SK-N-SH (cell line): ENCODE results near the gene LIPM. TPM values are rescaled to one million over a fixed set of nuclear protein-coding genes. Genes with fewer than 3 reads are reported as not detected.
A peak's percentile ranks its signal among the peaks of the same experiment; 100 is the strongest.

Experiments used
- CTCF ChIA-PET: fragments of 300-600, 350-600 bp; formaldehyde crosslinking; extraction: SDS; loops from one replicate; lab custom pipeline; 2021; lab: Yijun Ruan, JAX
- POLR2A ChIA-PET: fragments of 350-600 bp; sonication (Branson Sonifier 250); formaldehyde crosslinking; extraction: SDS; loops from one replicate; lab custom pipeline; 2020; ENCODE audit warnings: antibody characterized with exemption, inconsistent platforms; lab: Yijun Ruan, JAX
- DNase-seq: peaks from one replicate; pipeline ENCODE4 v3.0.0; 2012
- H2AFZ ChIP-seq: fragments of 200-600 bp; sonication (generic); 2 replicates; pipeline ENCODE4 v1.8.1; 2016; ENCODE audit warnings: antibody characterized with exemption, mild to moderate bottlenecking, low read depth
- H3F3A ChIP-seq: fragments of 200-600 bp; sonication (generic); replicated peaks from 2 replicates; pipeline ENCODE3; 2016; ENCODE audit warnings: antibody characterized with exemption, mild to moderate bottlenecking; ENCODE audit not compliant: insufficient read depth
- H3K27ac ChIP-seq, 2 experiments: fragments of 200-500 bp in 1 of 2; fragments of 200-600 bp in 1 of 2; sonication (Bioruptor generic) in 1 of 2; sonication (generic), shearing (Covaris generic) in 1 of 2; 2 replicates each; pipeline versions ENCODE4 v1.5.1 to v1.6.1; 2014 to 2016; ENCODE audit warnings: low read depth in 2 of 2, inconsistent platforms in 1 of 2, low read length in 1 of 2, mild to moderate bottlenecking in 1 of 2, mixed read lengths in 1 of 2
- H3K27me3 ChIP-seq: fragments of 200-600 bp; sonication (generic), shearing (Covaris generic); 2 replicates; pipeline ENCODE4 v1.6.1; 2016; ENCODE audit warnings: mixed run types; ENCODE audit not compliant: insufficient read depth
- H3K36me3 ChIP-seq, 2 experiments: fragments of 200-500 bp in 1 of 2; fragments of 200-600 bp in 1 of 2; sonication (Bioruptor generic) in 1 of 2; sonication (generic) in 1 of 2; replicated peaks in 1 of 2; 2 replicates each; pipeline versions ENCODE3 to v1.5.1; 2014 to 2016; ENCODE audit warnings: low read length in 1 of 2, mild to moderate bottlenecking in 1 of 2; ENCODE audit not compliant: insufficient read depth in 2 of 2, control insufficient read depth in 1 of 2
- H3K4me1 ChIP-seq, 2 experiments: fragments of 200-500 bp in 1 of 2; fragments of 200-600 bp in 1 of 2; sonication (Bioruptor generic) in 1 of 2; sonication (generic), shearing (Covaris generic) in 1 of 2; 2 replicates each; pipeline versions ENCODE4 v1.5.1 to v1.6.1; 2014 to 2016; ENCODE audit warnings: low read depth in 1 of 2, low read length in 1 of 2, mixed run types in 1 of 2; ENCODE audit not compliant: insufficient read depth in 2 of 2, control insufficient read depth in 1 of 2
- H3K4me2 ChIP-seq: fragments of 200-600 bp; sonication (generic), shearing (Covaris generic); 2 replicates; pipeline ENCODE4 v1.6.1; 2017; ENCODE audit warnings: mixed run types
- H3K4me3 ChIP-seq, 2 experiments: fragments of 200-500 bp in 1 of 2; fragments of 200-600 bp in 1 of 2; sonication (Bioruptor generic) in 1 of 2; sonication (generic), shearing (Covaris generic) in 1 of 2; 2 replicates each; pipeline versions ENCODE4 v1.5.1 to v1.8.1; 2014 to 2016; ENCODE audit warnings: low read depth in 2 of 2, inconsistent platforms in 1 of 2, low read length in 1 of 2, mild to moderate bottlenecking in 1 of 2, mixed read lengths in 1 of 2, moderate library complexity in 1 of 2
- H3K79me2 ChIP-seq: fragments of 200-600 bp; sonication (generic); 2 replicates; pipeline ENCODE4 v1.8.1; 2017; ENCODE audit warnings: mild to moderate bottlenecking; ENCODE audit not compliant: insufficient read depth
- H3K9ac ChIP-seq: fragments of 200-600 bp; sonication (generic); 2 replicates; pipeline ENCODE4 v1.6.1; 2017; ENCODE audit warnings: mixed run types
- H3K9me2 ChIP-seq: fragments of 200-600 bp; sonication (generic); 2 replicates; pipeline ENCODE4 v1.6.1; 2017; ENCODE audit warnings: mixed run types
- H3K9me3 ChIP-seq: fragments of 200-600 bp; sonication (generic); 2 replicates; pipeline ENCODE4 v1.6.1; 2017; ENCODE audit warnings: mixed run types, mild to moderate bottlenecking, moderate library complexity
- H4K20me1 ChIP-seq: fragments of 200-600 bp; sonication (generic); 2 replicates; pipeline ENCODE4 v1.6.1; 2017; ENCODE audit warnings: mild to moderate bottlenecking, mixed run types; ENCODE audit not compliant: insufficient read depth
- ELF1 ChIP-seq: IDR thresholded peaks from 2 replicates; pipeline ENCODE4 v1.4.0; 2012
- FOSL2 ChIP-seq: IDR thresholded peaks from 2 replicates; pipeline ENCODE4 v1.4.0; 2012; ENCODE audit warnings: low read depth, mild to moderate bottlenecking, moderate library complexity, borderline replicate concordance
- FOXJ3 ChIP-seq: sonication (generic); formaldehyde crosslinking; IDR thresholded peaks from 2 replicates; pipeline ENCODE4 v1.5.1; 2020; ENCODE audit warnings: mild to moderate bottlenecking, missing genetic modification reagents
- JUND ChIP-seq: IDR thresholded peaks from 2 replicates; pipeline ENCODE4 v1.4.0; 2012
- NFIC ChIP-seq: IDR thresholded peaks from 2 replicates; pipeline ENCODE4 v1.4.0; 2012; ENCODE audit warnings: borderline replicate concordance
- NRF1 ChIP-seq: IDR thresholded peaks from 2 replicates; pipeline ENCODE4 v1.6.1; 2012; ENCODE audit warnings: low read depth, mild to moderate bottlenecking, low read length
- RAD21 ChIP-seq: IDR thresholded peaks from 2 replicates; pipeline ENCODE4 v1.6.1; 2012; ENCODE audit warnings: mild to moderate bottlenecking, low read length
- RCOR1 ChIP-seq: fragments of 150-350 bp; IDR thresholded peaks from 2 replicates; pipeline ENCODE4 v1.6.1; 2017; ENCODE audit warnings: antibody characterized with exemption, low read length
- RFX5 ChIP-seq: IDR thresholded peaks from 2 replicates; pipeline ENCODE4 v1.6.1; 2012; ENCODE audit warnings: mild to moderate bottlenecking, improper control_type of control experiment, low read length
- RXRA ChIP-seq: IDR thresholded peaks from 2 replicates; pipeline ENCODE4 v1.4.0; 2012; ENCODE audit warnings: low read depth, mild to moderate bottlenecking, borderline replicate concordance
- TCF12 ChIP-seq: IDR thresholded peaks from 2 replicates; pipeline ENCODE4 v1.4.0; 2012
- TEAD4 ChIP-seq: IDR thresholded peaks from 2 replicates; pipeline ENCODE4 v1.4.0; 2012; ENCODE audit warnings: mild to moderate bottlenecking, borderline replicate concordance; ENCODE audit not compliant: insufficient read depth
- WGBS: methylation state at CpG from one replicate; pipeline ENCODE4 v1.1.6; 2017; ENCODE audit warnings: low lambda C conversion rate; 5-methylcytosine and 5-hydroxymethylcytosine counted together
- polyA plus RNA-seq, 3 experiments: library from polyadenylated mRNA; depleted of rRNA; stranded (reverse); fragments of >200 nt; gene quantifications; 2 replicates each; pipeline ENCODE4 v1.2.3, GENCODE V29; 2012
- TF ChIP-seq, protein P1 (sequence below): IDR thresholded peaks from 2 replicates; pipeline ENCODE4; 2012
- TF ChIP-seq, protein P2 (sequence below): IDR thresholded peaks from 2 replicates; pipeline ENCODE4 v1.6.1; 2012; ENCODE audit warnings: mild to moderate bottlenecking, low read depth, low read length, moderate library complexity
- TF ChIP-seq, protein P3 (sequence below): IDR thresholded peaks from 2 replicates; pipeline ENCODE4 v1.4.0; 2012; ENCODE audit warnings: low read depth, borderline replicate concordance

Gene LIPM
- polyA plus RNA-seq, 1 of the 3 experiments (the other 2 are of a cell fraction) = not detected

DNA sequence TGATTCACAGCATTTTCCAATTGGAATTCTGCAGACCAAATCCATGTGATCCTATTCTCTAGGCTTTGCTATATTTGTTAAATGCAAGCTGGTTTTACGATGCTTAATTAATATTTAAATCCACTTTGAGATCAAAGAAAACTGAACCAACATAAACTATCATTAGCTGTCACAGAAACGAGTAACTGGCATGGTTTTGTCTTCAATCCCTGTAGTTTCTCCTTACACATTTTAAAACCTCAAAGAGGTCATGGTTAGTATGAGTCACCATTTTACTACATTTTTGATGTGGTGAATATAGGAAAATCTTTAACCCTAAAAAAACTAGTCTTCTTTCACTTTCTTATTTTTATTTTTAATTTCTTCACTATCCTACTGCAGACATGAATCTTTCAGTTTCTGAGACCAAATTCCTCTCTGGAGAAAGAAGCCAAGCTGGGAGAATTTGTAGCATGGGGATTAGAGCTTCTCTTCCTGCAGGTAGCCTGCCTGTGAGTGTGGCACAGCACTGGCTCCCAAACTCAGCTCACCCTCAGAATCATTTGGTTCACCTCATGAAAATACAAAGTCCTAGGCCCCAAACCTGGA, 8.7 kb upstream of the LIPM start:
- Histone ChIP-seq H3K4me2 (no peak overlapping the region), H3K4me1 (no peaks in the 10 kb centered on the region; a peak in 2 of 4 replicates), H3K27ac (no peak overlapping the region; a peak in 1 of 4 replicates), H3K9me2 (no peaks in the 10 kb centered on the region), H2AFZ (no peak overlapping the region), H3K9ac (no peak overlapping the region), H4K20me1 (no peaks in the 10 kb centered on the region), H3K79me2 (no peaks in the 10 kb centered on the region), H3K36me3 (no peaks in the 10 kb centered on the region), H3K27me3 (no peaks in the 10 kb centered on the region), H3F3A (peaks cover 4% of the 10 kb centered on the region), H3K4me3 (no peak overlapping the region), H3K9me3 (peaks cover 6% of the 10 kb centered on the region; the same call in 1 of the 2 replicates)
- POLR2A ChIA-PET = no interaction called here
- WGBS = 18% methylated on average over 2 of the region's 2 CpGs
- CTCF ChIA-PET = interaction anchor here (0.6 to 0.8 kb wide), 2 partner anchors 15 to 228 kb away, joined by 3 read pairs; no protein-coding TSS in a partner anchor
- no peak for DNase-seq
- TF ChIP-seq JUND = peak; percentile 64
- no peak for TF ChIP-seq ELF1
- no peak for TF ChIP-seq RFX5
- no peak for TF ChIP-seq TEAD4
- no peak for TF ChIP-seq FOXJ3 (CRISPR knock-in tag)
- TF ChIP-seq TCF12 = peak; percentile 59
- TF ChIP-seq FOSL2 = peak; percentile 67
- TF ChIP-seq, protein P1, sequence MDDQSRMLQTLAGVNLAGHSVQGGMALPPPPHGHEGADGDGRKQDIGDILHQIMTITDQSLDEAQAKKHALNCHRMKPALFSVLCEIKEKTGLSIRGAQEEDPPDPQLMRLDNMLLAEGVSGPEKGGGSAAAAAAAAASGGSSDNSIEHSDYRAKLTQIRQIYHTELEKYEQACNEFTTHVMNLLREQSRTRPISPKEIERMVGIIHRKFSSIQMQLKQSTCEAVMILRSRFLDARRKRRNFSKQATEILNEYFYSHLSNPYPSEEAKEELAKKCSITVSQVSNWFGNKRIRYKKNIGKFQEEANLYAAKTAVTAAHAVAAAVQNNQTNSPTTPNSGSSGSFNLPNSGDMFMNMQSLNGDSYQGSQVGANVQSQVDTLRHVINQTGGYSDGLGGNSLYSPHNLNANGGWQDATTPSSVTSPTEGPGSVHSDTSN = 0 out of 2 replicates have a peak, but pooled peaks have one; percentile 26
- no peak for TF ChIP-seq RCOR1
- TF ChIP-seq RXRA = no peak

DNA sequence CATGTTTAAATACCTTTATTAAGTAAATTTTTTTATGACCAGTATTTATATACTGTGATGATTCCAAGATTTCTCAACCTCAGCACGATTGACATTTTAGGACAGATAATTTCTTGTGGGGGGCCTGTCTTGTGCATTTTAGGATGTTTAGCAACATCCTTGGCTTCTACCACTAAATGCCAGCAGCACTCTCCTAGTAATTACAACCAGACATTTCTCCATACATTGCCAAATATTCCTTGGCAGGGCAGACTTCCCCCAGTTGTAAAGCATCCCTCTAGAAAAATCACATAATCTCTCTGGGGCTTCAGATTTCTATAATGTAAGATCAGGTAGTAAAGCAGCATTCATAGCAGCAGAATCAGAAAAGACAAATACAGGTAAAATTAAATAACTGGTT, 7.8 kb upstream of the LIPM start:
- TF ChIP-seq, protein P2, sequence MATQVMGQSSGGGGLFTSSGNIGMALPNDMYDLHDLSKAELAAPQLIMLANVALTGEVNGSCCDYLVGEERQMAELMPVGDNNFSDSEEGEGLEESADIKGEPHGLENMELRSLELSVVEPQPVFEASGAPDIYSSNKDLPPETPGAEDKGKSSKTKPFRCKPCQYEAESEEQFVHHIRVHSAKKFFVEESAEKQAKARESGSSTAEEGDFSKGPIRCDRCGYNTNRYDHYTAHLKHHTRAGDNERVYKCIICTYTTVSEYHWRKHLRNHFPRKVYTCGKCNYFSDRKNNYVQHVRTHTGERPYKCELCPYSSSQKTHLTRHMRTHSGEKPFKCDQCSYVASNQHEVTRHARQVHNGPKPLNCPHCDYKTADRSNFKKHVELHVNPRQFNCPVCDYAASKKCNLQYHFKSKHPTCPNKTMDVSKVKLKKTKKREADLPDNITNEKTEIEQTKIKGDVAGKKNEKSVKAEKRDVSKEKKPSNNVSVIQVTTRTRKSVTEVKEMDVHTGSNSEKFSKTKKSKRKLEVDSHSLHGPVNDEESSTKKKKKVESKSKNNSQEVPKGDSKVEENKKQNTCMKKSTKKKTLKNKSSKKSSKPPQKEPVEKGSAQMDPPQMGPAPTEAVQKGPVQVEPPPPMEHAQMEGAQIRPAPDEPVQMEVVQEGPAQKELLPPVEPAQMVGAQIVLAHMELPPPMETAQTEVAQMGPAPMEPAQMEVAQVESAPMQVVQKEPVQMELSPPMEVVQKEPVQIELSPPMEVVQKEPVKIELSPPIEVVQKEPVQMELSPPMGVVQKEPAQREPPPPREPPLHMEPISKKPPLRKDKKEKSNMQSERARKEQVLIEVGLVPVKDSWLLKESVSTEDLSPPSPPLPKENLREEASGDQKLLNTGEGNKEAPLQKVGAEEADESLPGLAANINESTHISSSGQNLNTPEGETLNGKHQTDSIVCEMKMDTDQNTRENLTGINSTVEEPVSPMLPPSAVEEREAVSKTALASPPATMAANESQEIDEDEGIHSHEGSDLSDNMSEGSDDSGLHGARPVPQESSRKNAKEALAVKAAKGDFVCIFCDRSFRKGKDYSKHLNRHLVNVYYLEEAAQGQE = no peak
- TF ChIP-seq TEAD4 = 0 out of 2 replicates have a peak, but pooled peaks have one; percentile 22
- TF ChIP-seq, protein P1 = peak; percentile 43; the same call in 1 of the 2 replicates
- TF ChIP-seq NRF1 = no peak
- peak; percentile 77 for TF ChIP-seq TCF12
- no peak for TF ChIP-seq RAD21
- peak; percentile 56; the same call in 1 of the 2 replicates for TF ChIP-seq NFIC
- TF ChIP-seq, protein P3, sequence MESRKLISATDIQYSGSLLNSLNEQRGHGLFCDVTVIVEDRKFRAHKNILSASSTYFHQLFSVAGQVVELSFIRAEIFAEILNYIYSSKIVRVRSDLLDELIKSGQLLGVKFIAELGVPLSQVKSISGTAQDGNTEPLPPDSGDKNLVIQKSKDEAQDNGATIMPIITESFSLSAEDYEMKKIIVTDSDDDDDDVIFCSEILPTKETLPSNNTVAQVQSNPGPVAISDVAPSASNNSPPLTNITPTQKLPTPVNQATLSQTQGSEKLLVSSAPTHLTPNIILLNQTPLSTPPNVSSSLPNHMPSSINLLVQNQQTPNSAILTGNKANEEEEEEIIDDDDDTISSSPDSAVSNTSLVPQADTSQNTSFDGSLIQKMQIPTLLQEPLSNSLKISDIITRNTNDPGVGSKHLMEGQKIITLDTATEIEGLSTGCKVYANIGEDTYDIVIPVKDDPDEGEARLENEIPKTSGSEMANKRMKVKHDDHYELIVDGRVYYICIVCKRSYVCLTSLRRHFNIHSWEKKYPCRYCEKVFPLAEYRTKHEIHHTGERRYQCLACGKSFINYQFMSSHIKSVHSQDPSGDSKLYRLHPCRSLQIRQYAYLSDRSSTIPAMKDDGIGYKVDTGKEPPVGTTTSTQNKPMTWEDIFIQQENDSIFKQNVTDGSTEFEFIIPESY = no peak
- WGBS = 17% methylated on average over 1 of the region's 1 CpG
- CTCF ChIA-PET = no interaction called here

More for the DNA sequence above, 7.8 kb upstream of the LIPM start:
- DNase-seq = no peak
- peaks cover 4% of the 10 kb centered on the region for H3F3A ChIP-seq
- H3K9me2 ChIP-seq = no peaks in the 10 kb centered on the region
- H3K27me3 ChIP-seq = no peaks in the 10 kb centered on the region
- H3K4me3 ChIP-seq = no peak overlapping the region
- no peak overlapping the region for H3K27ac ChIP-seq
- no peaks in the 10 kb centered on the region for H4K20me1 ChIP-seq
- H3K36me3 ChIP-seq = no peaks in the 10 kb centered on the region
- H3K4me2 ChIP-seq = no peak overlapping the region
- no peak overlapping the region for H2AFZ ChIP-seq
- H3K79me2 ChIP-seq = no peaks in the 10 kb centered on the region
- no peaks in the 10 kb centered on the region; a peak in 2 of 4 replicates for H3K4me1 ChIP-seq
- no peak overlapping the region for H3K9ac ChIP-seq
- H3K9me3 ChIP-seq = peaks cover 6% of the 10 kb centered on the region; the same call in 1 of the 2 replicates
- POLR2A ChIA-PET = no interaction called here
